DMS53 treated with DMSO at 0.1 percent for 48 hours (cell line): Measurements from ENCODE around the gene CADM2.
"Not testable (repeated sequence)": the region's sequence is repeated elsewhere in the genome, so short reads cannot be mapped to it uniquely, and the experiment has no call there.

ENCODE experiments used
- DNase-seq: peaks from one replicate; lab custom pipeline; 2025; ENCODE audit not compliant: unreplicated experiment; lab: John Stamatoyannopoulos, UW

The CADM2 gene

DNA sequence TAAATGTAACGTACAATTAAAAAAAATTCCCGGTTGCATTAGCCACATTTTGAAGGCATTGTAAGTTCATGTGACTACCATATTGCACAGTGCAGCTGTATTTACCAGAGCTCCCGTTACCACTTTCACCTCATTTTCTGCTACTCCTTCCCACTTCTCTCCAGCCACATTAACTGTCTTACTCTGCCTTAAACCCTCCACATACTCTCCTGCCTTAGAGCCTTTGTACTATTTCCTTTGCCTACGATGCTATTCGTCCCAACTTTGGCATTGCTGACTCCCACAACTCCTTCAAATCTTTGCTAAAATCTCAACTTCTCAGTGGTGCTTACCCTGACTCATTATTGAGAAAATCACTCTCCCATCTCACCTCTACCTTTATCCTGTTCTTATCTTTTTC, 115.2 kb downstream of the CADM2 start:
- DNase-seq = no peak

DNA sequence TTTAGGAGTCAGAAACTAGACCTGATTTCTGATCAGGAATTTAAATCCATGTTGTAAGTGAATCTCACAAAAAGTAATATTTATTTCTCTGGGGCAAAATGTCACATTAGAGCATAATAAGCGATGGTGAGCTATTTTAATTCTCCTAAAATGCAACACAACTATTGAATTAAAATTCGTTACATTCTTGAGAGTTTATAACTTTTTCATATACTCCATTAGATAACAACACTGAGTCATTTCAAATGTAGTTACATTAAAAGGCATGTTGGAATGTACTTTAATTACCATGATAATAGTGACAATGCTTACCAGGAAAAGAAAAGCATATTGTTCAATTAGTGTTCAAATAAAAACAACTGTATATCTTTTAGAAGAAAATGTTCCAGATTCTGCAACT, 116.9 kb downstream of the CADM2 start:
- DNase-seq = no peak

- DNase-seq = no peak
Measured at GRCh38 chr3:85077018-85077417, 118.2 kb downstream of the CADM2 start.

DNA sequence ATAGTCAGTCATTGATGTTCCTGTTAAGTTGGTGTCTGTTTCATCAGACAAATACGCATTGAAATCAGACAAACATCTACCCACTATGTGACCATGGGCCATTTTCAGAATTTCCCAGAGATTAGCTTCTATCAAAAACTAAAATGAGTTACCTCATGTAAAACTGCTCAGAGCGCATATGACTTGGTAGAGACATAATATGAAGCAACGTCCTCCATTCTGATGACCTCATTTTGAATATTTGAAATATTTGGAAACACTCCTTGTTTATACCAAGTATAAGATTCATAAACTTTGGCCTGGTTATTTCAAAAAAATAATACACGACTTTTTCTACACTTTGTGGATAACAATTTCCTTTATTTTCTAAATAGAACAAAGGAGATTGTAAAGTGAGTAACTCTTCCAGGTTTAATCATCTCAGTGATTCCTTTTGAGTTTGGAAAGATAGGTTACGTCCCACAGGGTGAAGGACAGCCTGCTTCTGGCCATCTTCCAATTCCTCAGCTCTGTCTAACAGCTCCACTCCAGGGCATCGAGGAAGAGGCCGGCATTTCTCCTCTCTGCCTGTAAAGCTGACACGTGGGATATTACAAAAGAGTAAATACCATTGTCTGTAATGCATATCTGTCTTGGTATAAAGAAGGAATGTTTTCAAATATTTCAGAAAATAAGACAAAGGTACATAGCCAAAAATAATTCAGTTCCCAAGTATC, 122.6 kb downstream of the CADM2 start:
- no peak for DNase-seq

GRCh38 chr3:85090495-85090894, 131.7 kb downstream of the CADM2 start:
- no peak for DNase-seq

DNA sequence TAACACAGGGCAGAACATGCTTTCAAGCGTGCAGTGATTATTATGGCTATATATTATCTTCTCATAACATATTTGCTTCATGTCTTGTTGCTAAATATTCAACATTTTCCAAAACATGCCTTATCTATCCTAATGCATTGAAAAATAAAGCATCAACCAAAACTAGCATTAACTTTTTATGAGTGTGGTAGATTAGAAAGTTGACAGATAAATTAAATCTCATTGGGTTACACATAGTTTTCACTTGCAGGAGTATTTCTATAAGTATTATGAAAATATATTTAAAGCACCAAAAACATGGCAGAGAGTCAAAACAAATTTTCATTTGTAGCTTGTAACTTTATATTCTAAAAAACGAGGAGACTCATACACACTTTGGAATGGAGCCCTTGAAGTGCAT, 141.5 kb downstream of the CADM2 start:
- no peak for DNase-seq

DNA sequence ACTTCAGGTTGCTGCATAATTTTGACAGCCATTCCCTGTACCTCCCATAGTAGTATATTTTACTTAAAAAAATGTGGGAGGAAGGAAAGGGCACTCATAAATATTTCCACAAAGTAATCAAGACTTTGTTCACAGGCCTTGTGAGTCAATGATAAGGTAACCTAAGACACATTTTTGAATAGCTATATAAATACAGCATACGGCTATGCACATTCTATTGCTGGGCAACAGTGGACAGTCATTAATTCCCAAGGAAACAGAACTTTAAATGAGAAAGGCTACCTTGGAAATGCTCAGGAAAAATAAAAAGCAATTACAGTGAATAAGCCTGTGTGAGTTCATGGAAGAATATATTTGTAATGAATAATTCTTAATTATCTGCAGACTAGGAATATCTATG, 144.0 kb downstream of the CADM2 start:
- no peak for DNase-seq

DNA sequence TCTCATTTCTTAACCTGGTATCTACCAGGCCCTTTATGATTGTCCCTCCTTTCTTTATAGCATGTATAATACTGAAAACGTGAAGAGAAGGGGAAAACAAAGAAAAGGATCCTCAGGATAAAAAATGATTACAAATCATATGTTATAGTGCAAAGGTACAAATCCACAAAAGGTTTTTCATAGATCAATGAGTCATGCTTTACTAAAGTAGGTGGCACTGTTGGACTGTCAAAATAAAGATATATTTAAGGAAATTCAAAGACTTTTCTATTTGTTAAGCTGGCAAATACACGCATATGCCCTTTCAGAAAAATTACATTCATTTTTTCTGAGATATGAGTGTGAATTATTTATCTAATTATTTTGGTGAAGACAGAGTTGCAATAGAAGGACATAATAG, 151.6 kb downstream of the CADM2 start:
- no peak for DNase-seq

DNA sequence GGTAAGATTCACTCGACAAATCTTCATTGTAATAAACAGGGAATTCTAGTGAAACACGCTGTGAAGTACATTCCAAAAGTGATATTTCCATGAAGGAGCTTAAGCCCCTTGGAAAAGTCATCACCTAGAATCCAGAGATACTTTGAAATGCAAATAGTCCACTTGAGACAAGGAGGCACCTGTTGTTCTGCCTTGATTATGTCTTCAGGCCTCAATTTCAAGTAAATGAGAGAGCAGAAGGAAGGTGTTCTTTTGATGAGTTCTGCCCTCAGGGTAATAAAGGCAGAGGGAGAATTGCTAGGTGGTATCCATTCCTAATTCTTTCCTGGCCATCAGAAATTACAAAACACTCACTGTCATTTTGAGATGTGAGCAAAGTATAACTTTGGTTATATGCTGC, 162.1 kb downstream of the CADM2 start:
- DNase-seq = no peak

GRCh38 chr3:85132864-85133263, 174.1 kb downstream of the CADM2 start:
- DNase-seq = not testable (repeated sequence)

- DNase-seq = not testable (repeated sequence)
Measured at GRCh38 chr3:85133691-85134420, 175.1 kb downstream of the CADM2 start.

DNA sequence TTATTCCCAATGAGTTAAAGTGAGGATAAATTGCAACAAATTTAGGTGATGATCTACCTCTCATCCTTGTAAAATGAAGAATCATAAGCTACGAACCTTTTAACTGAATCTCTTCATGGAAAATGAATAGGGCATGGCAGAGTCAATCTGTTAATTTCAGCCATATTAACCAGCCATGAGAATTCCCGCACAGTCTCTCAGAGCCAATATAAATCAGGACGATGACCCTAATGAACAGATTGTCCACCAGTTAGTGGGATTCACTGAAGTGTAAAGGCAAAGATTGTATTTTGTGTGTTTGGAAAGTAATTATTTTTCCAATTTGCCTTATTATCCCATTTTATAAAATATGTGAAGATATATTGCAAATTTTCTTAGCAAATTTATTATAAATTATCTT, 183.8 kb downstream of the CADM2 start:
- DNase-seq = no peak

DNA sequence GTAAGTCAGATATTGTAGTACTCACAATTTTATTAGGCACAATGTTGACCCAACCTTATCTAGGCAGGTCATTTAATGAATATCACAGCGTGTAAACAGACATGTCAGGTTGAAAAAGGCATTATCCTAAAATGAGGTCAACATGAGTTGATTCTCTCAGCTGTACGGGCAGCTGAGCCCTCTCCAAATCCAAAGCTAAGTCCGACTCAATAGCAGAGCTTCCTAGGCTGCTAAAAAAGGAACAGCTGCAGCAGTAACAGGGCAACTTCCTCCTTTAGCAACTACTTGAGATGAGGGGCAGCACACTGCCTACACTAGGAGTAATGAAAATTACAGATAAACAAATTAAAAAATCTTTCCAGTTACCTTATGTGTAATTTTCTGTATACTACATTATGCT, 189.2 kb downstream of the CADM2 start:
- no peak for DNase-seq

DNA sequence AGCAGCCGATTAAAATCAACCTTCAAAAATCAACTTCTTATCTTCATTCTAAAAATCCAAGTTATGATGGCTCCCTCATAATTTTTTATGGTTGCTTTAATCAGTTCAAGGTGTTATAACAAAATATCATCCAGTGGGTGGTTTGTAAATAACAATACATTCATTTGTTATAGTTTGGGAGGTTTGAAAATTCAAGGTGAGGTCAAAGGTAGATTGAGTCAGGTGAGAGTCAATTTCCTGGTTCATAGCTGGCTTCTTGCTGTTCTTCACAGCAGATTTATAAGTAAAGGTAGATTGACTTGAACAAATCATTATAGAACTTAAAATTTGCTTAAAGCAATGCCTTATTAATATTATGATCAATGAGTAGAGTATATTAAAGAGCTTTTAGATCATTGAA, 192.8 kb downstream of the CADM2 start:
- DNase-seq = no peak

DNA sequence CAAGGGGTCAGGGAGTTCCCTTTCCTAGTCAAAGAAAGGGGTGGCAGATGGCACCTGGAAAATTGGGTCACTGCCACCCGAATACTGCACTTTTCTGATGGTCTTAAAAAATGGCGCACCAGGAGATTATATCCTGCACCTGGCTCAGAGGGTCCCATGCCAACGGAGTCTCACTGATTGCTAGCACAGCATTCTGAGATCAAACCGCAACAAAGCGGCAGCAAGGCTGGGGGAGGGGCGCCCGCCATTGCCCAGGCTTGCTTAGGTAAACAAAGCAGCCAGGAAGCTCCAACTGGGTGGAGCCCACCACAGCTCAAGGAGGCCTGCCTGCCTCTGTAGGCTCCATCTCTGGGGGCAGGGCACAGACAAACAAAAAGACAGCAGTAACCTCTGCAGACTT, 194.5 kb downstream of the CADM2 start:
- not testable (repeated sequence) for DNase-seq

DNA sequence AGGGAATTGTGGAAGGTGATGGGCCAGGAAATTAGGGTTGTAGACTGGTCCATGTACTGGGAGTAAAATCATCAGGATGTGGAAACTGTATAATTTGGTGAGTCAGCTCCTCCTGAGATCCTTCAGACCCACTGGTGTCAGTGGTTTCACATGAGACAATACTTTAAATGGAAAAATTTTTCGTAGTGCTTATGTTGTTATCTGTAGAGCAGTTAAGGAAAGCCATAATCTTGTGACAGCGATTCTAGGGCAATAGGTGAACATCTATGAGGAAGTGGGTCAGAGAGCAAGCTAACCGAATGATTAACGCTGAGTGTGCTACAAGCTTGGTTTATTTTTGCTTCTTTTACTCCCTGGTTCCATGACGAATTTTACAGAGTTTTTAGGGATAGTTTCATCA, 200.6 kb downstream of the CADM2 start:
- no peak for DNase-seq

DNA sequence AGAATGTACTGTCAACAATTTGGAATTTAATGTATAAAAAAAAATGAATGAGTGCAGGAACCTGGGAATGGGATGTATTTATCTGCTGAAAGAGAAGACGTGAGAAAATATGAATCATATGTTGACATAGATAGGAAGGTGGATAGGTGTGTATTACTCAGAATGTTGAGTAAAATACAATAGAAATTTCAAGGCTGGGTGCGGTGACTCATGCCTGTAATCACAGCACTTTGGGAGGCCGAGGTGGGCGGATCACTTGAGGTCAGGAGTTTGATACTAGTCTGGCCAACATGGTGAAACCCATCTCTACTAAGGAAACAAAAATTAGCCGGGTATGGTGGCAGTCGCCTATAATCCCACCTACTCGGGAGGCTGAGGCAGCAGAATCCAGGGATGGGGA, 202.8 kb downstream of the CADM2 start:
- peak; percentile 7 for DNase-seq

DNA sequence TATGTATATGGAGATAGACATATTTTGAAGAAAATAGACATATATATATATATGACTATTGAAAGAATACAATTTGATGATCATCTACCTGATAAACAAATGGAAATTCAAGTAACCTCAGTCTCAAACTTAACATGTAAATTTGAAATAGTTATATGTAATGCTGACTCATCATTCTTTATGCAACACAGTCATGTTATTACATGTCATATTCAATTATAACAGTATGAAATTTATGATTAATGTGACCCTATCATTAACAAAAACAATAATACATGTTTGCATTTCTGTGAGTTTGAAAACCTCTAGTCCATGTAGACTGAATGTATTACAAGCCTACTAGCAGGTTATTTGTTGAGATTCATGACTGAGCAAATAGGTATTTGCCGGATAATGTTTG, 204.1 kb downstream of the CADM2 start:
- no peak for DNase-seq

DNA sequence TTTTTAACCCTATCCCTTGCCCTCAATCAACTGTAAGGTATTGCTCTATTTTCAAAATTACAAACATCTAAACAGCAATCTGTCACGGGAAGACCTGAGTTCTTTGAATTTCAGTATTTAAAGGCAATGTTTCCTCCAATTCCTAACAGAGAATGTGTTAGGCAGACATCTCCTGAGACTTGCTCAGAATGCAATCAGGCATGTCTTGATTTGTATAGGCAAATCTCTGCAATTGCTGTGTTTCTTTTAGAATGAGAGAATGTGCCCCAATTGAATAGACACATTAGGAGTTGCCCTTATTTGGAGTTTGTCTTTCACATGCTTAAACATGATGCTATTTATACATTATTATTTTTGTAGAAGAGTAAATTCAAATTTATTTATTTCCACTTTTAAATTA, 205.6 kb downstream of the CADM2 start:
- no peak for DNase-seq

- no peak for DNase-seq
Measured at GRCh38 chr3:85167576-85167975, 208.8 kb downstream of the CADM2 start.

DNA sequence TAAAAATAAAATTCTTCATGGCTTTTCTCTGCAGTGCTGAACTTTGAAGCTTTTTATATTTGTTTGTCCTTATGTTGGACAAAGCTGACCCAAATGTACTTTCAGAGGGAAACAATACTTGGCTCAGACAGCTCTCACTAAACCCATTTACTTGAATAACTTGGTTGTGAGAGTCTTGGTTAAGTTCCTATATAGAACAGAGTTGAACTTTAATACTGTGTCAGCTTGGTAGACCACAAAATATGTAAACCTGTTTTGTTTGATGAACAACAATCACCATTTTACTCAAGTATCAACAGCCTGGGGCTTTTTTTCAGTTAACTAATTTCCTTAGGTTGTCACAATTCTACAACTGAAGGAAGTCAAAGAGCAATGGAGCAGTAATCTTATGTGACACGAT, 211.9 kb downstream of the CADM2 start:
- no peak for DNase-seq

- no peak for DNase-seq
Measured at GRCh38 chr3:85171976-85172375, 213.2 kb downstream of the CADM2 start.

- no peak for DNase-seq
Measured at GRCh38 chr3:85176799-85177198, 218.0 kb downstream of the CADM2 start.
